DOHH2 (cell line): Measurements from ENCODE around the gene CA9.
A peak's percentile ranks its signal among the peaks of the same experiment; 100 is the strongest.

Source experiments
- H3F3A ChIP-seq: fragments of 200-600 bp; sonication (generic), shearing (Covaris generic); 2 replicates; pipeline ENCODE4 v1.6.0; 2016; ENCODE audit warnings: antibody characterized with exemption, mild to moderate bottlenecking; ENCODE audit not compliant: control insufficient read depth, insufficient read depth
- H3K27ac ChIP-seq: fragments of 200-600 bp; sonication (generic); 2 replicates; pipeline ENCODE4 v1.5.1; 2014; ENCODE audit warnings: low read depth, mild to moderate bottlenecking, low read length, moderate library complexity
- H3K27me3 ChIP-seq: fragments of 200-600 bp; sonication (generic); 2 replicates; pipeline ENCODE4 v1.6.1; 2014; ENCODE audit warnings: mild to moderate bottlenecking, low read length, mixed read lengths; ENCODE audit not compliant: control insufficient read depth
- H3K36me3 ChIP-seq: fragments of 200-600 bp; sonication (generic); 2 replicates; pipeline ENCODE4 v1.6.1; 2014; ENCODE audit warnings: mild to moderate bottlenecking, low read length, moderate library complexity, mixed read lengths; ENCODE audit not compliant: control insufficient read depth
- H3K4me1 ChIP-seq: fragments of 200-600 bp; sonication (generic); 2 replicates; pipeline ENCODE4 v1.6.1; 2014; ENCODE audit warnings: mild to moderate bottlenecking, low read length, mixed read lengths; ENCODE audit not compliant: control insufficient read depth
- H3K4me2 ChIP-seq: fragments of 200-600 bp; sonication (generic); 2 replicates; pipeline ENCODE4 v1.6.0; 2014; ENCODE audit warnings: mild to moderate bottlenecking, low read length, moderate library complexity
- H3K4me3 ChIP-seq: fragments of 200-600 bp; sonication (generic); 2 replicates; pipeline ENCODE4 v1.5.1; 2014; ENCODE audit warnings: mild to moderate bottlenecking, low read length, mixed read lengths
- H3K79me2 ChIP-seq: fragments of 200-600 bp; sonication (generic); 2 replicates; pipeline ENCODE4 v1.6.1; 2014; ENCODE audit warnings: mild to moderate bottlenecking, low read length, mixed read lengths; ENCODE audit not compliant: control insufficient read depth
- H3K9me2 ChIP-seq: fragments of 200-600 bp; sonication (generic); replicated peaks from 2 replicates; pipeline ENCODE4 v1.6.1; 2014; ENCODE audit warnings: mild to moderate bottlenecking, low read length, mixed read lengths; ENCODE audit not compliant: control insufficient read depth
- H3K9me3 ChIP-seq: fragments of 200-600 bp; sonication (generic); 2 replicates; pipeline ENCODE4 v1.6.1; 2014; ENCODE audit warnings: antibody characterized with exemption, low read length, mixed read lengths; ENCODE audit not compliant: control insufficient read depth, insufficient read depth
- H4K20me1 ChIP-seq: fragments of 200-600 bp; sonication (generic); 2 replicates; pipeline ENCODE4 v1.6.0; 2014; ENCODE audit warnings: low read depth, mild to moderate bottlenecking, antibody characterized with exemption, low read length, moderate library complexity; ENCODE audit not compliant: control insufficient read depth, insufficient read depth
- EZH2phosphoT487 ChIP-seq: fragments of 200-600 bp; sonication (generic); IDR thresholded peaks from 2 replicates; pipeline ENCODE4 v1.6.1; 2017; ENCODE audit warnings: borderline replicate concordance, mild to moderate bottlenecking, antibody characterized with exemption, low read length, moderate library complexity, mixed read lengths
- TF ChIP-seq, protein P1 (sequence below): fragments of 200-600 bp; sonication (generic); IDR thresholded peaks from one replicate; pipeline ENCODE4 v1.5.1; 2014; ENCODE audit warnings: antibody characterized with exemption, mild to moderate bottlenecking, low read depth, low read length; ENCODE audit not compliant: poor library complexity, severe bottlenecking

CA9 gene

GRCh38 chr9:35650341-35651158 lies 23.2 kb upstream of the CA9 start, which contains the start of gene SIT1:
Gene SIT1, minus strand, starts transcription at chr9:35650931. Its CDS starts 78 bp downstream, at chr9:35650853.
- Histone ChIP-seq H3K4me3 (peak within 1 kb of the TSS; percentile 85), H3F3A (peaks cover 32% of the 10 kb centered on the region), H3K79me2 (peaks cover 24% of the 10 kb centered on the region), H3K9me2 (no peaks in the 10 kb centered on the region), H3K4me2 (peak within 1 kb of the TSS; percentile 96), H4K20me1 (no peaks in the 10 kb centered on the region), H3K36me3 (peaks cover 19% of the 10 kb centered on the region), H3K4me1 (peaks cover 53% of the 10 kb centered on the region), H3K27me3 (no peaks in the 10 kb centered on the region), H3K27ac (peak within 1 kb of the TSS; percentile 87), H3K9me3 (no peaks in the 10 kb centered on the region)
- no peak for TF ChIP-seq EZH2phosphoT487
- TF ChIP-seq, protein P1, sequence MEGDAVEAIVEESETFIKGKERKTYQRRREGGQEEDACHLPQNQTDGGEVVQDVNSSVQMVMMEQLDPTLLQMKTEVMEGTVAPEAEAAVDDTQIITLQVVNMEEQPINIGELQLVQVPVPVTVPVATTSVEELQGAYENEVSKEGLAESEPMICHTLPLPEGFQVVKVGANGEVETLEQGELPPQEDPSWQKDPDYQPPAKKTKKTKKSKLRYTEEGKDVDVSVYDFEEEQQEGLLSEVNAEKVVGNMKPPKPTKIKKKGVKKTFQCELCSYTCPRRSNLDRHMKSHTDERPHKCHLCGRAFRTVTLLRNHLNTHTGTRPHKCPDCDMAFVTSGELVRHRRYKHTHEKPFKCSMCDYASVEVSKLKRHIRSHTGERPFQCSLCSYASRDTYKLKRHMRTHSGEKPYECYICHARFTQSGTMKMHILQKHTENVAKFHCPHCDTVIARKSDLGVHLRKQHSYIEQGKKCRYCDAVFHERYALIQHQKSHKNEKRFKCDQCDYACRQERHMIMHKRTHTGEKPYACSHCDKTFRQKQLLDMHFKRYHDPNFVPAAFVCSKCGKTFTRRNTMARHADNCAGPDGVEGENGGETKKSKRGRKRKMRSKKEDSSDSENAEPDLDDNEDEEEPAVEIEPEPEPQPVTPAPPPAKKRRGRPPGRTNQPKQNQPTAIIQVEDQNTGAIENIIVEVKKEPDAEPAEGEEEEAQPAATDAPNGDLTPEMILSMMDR = no peak

- peaks cover 18% of the 10 kb centered on the region for H3K79me2 ChIP-seq
- H3K4me2 ChIP-seq = no peak overlapping the region
- peaks cover 19% of the 10 kb centered on the region for H3K36me3 ChIP-seq
- H4K20me1 ChIP-seq = no peaks in the 10 kb centered on the region
- no peak overlapping the region for H3K4me3 ChIP-seq
- TF ChIP-seq, protein P1 = no peak
- TF ChIP-seq EZH2phosphoT487 = no peak
- no peaks in the 10 kb centered on the region for H3K27me3 ChIP-seq
- H3K4me1 ChIP-seq = peaks cover 51% of the 10 kb centered on the region
- peaks cover 35% of the 10 kb centered on the region for H3F3A ChIP-seq
- H3K27ac ChIP-seq = no peak overlapping the region
- no peaks in the 10 kb centered on the region for H3K9me3 ChIP-seq
- H3K9me2 ChIP-seq = no peaks in the 10 kb centered on the region
Observed at GRCh38 chr9:35651956-35652828, 21.5 kb upstream of the CA9 start.

DNA sequence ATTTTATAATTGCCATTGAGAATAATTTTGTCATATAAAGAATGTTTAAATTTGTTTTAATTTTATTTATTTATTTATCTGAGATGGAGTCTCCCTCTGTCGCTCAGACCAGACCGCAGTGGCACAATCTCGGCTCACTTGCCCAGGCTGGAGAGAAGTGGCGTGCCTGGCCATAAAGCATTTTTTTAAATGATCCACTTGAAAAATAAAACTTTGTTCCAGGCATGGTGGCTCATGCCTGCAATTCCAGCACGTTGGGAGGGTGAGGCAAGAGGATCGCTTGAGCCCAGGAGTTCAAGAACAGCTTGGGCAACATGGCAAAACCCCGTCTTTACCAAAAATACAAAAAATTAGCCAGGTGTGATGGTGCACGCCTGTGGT lies 20.9 kb upstream of the CA9 start:
- peaks cover 51% of the 10 kb centered on the region for H3K4me1 ChIP-seq
- no peaks in the 10 kb centered on the region for H3K9me3 ChIP-seq
- TF ChIP-seq EZH2phosphoT487 = no peak
- TF ChIP-seq, protein P1 = no peak
- no peak overlapping the region for H3K4me2 ChIP-seq
- H3K4me3 ChIP-seq = no peak overlapping the region
- no peaks in the 10 kb centered on the region for H4K20me1 ChIP-seq
- peaks cover 18% of the 10 kb centered on the region for H3K79me2 ChIP-seq
- H3K27me3 ChIP-seq = no peaks in the 10 kb centered on the region
- peaks cover 19% of the 10 kb centered on the region for H3K36me3 ChIP-seq
- no peak overlapping the region for H3K27ac ChIP-seq
- H3F3A ChIP-seq = peaks cover 29% of the 10 kb centered on the region
- no peaks in the 10 kb centered on the region for H3K9me2 ChIP-seq
